ENCODE measurements around the gene TASP1.
"Not testable (repeated sequence)": the region's sequence is repeated elsewhere in the genome, so short reads cannot be mapped to it uniquely, and the experiment has no call there.

Gene TASP1

GRCh38 chr20:13644010-13644409, 5.3 kb upstream of the TASP1 start:
- no peak for DNase-seq

DNA sequence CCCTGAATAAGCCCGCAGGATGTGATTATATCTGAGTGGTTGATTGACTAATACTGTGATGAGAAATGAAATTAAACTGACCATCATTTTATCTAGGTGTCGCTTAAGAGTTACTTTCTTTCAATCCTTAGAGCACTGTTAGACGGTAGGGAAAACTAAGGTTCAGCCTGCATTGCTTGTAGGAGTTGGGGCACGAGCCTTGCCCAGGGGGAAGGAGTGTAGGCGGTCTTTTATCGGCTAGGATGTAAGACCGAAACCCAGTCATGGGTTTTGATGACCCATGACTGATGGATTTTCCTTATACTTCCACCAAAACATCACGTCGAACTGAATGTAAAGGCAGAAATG, 392 bp upstream of the TASP1 start:
- DNase-seq = no peak

- DNase-seq = no peak
These were observed 603 bp downstream of the TASP1 start for GRCh38 chr20:13638162-13638495.

DNA sequence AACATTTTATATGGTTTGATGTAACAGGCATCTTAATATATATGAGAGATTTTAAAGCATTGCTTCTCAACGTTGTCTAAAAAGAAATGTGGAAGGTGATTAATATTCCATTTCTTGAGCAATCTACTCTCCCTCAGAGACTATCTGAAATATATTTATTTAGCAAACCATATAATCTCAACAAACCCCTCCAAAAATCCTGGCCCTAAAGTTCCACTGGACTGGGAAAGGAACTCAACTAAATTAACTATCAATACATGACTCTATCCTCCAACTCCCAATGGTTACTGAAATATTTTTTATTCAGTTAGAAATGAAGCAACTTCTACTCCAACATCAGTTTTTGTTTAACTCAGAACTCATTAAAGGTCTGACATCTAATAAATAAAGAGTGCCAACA, 6.3 kb downstream of the TASP1 start:
- DNase-seq = no peak

DNA sequence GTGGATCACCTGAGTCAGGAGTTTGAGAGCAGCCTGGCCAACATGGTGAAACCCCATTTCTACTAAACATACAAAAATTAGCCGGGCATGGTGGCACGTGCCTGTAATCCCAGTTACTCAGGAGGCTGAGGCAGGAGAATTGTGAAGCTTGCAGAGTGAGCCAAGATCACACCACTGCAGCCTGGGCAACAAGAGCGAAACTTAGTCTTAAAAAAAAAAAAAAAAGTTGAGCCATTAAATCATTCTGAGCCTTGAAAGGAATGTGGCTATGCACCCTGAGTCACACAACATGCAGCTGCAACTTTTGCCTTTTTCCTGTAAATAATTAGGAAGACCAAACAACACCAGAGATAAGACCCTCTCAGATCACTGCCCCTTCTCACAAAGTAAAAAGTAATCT, 11.2 kb downstream of the TASP1 start:
- not testable (repeated sequence) for DNase-seq

DNA sequence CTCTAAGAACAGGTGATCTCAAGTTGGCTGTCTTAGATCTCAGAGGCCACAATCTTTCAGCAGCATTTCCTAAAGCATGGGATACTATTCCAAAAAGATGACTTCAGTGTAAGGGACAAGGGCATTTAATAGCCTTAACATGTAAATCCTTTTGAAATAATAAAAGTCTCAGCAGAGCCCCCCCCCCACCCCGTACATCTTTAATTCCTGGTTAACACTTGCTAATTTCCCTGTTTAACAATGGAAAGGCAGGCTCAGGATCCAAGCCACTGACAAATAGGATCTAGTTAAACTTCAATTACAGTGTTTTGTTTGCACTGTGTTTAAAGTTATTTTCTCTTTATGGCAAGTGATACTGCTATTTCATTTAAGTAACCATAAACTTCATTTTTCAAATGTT, 12.0 kb downstream of the TASP1 start:
- no peak for DNase-seq

- DNase-seq = no peak
These were observed 13.3 kb downstream of the TASP1 start for GRCh38 chr20:13625304-13625979.

DNA sequence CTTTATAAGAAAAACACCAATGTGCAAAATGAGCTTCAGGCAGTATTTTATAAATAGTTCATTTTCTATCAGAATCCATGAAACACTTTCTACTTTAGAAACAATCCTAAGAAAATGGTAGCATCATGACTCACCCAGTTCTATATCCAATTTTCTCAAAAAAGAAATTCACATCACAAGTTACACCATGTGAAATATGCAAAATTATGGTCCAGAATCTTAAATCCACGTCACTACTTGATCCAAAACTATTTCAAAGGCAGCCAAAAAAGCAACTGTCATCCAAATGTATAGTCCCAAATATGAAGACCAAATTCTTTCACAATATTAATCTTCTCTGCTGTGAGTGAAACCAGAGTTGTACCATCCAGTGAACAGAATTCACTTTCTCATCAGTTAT, 19.3 kb downstream of the TASP1 start:
- DNase-seq = not testable (repeated sequence)

DNA sequence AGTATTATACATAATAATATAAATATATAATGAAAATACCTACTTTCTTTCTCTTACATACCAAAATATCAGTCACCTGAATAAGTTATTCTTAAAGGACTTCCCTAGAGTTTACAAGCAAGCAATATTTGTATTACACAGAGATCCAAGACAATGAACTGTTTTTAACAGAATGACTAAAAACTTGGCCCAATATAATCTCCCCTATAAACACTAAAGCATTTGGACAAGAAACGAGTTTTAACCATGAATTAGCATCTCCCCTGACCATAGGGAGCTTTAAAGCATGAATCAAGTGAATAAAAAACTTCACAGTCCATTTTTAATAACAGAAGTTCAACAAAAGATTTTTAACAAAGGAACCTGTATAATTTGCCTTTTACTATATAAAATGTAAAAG, 20.3 kb downstream of the TASP1 start:
- DNase-seq = not testable (repeated sequence)

DNA sequence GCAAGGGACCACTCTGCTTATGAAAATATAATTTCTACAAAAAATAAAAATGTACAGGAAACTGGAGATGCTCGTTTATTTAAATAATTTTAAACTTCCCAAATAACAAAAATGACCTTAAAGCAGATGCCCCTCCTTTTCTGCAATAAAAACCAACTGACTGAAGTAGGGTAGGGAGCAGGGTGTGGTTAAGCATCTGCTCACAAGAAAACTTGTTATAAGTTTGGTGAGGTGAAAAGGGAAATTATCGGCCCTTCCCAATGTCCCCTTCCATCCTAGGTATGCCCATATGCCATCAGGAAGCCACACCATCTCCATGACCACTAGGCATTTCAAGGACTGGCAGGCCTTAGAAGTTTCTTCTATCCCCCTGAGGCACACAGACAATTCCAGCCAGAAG, 21.1 kb downstream of the TASP1 start:
- not testable (repeated sequence) for DNase-seq

- not testable (repeated sequence) for DNase-seq
These were observed 22.0 kb downstream of the TASP1 start for GRCh38 chr20:13616713-13617112.

DNA sequence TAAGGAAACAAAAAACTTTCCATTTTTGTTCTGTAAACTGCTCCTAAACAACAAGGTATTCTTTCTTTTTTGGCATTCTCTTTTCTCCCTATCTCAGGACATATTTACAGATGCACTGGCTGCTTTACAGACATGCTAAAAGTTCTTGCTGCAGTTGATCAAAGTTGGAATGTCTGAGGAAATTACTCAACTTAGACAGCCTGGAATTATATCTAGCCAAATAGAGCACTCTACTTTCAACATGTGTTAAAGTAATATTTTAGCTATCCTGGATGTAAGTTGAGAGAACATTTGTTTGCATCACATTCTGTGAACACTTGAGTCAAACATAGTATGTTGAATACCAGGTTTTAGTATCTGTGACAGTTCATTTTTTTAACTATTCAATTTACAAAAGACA, 24.8 kb downstream of the TASP1 start:
- DNase-seq = no peak

- DNase-seq = no peak
These were observed 27.1 kb downstream of the TASP1 start for GRCh38 chr20:13611611-13612125.

DNA sequence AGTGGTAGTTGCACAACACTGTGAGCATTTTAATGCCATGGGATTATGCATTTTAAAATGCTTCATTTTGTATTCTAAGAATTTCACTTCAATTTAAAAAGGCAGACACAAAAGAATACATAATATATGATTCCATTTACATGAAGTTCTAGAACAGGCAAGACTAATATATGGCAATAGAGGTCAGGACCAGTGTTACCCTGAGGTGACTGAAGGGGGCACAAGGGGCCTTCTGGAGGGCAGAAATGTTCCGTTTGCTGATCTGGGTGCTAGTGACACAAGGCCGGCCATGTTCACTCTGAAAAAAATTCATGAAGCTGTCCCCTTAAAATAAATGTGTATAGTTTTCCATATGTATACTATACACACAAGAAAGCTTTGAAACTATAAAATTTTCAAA, 28.5 kb downstream of the TASP1 start:
- DNase-seq = no peak

GRCh38 chr20:13608066-13608465, 30.7 kb downstream of the TASP1 start:
- DNase-seq = no peak

DNA sequence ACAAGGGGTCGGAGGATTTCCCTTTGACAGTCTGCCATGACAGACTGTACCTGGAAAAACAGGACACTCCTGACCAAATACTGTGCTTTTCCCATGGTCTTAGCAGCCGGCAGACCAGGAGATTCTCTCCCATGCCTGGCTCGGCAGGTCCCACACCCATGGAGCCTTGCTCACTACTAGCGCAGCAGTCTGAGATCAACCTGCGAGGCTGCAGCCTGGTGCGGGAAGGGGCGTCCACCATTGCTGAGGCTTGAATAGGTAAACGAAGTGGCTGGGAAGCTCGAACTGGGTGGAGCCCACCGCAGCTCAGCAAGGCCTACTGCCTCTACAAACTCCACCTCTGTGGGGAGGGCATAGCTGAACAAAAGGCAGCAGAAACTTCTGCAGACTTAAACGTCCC, 45.3 kb downstream of the TASP1 start:
- not testable (repeated sequence) for DNase-seq

DNA sequence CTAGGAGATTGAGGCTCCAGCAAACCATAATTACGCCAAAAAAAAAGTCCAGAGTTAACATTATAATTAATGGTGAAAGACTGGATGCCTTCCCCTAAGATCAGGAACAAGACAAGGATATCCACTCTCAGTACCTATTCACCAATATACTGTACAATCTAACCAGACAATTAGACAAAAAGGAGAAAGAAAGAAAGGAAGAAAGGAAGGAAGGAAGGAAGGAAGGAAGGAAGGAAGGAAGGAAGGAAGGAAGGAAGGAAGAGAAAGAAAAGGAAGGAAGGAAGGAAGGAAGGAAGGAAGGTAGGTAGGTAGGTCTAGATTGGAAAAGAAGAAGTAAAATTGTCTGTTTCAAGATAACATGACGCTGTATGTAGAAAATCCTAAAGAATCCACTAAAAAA, 50.7 kb downstream of the TASP1 start:
- DNase-seq = no peak

DNA sequence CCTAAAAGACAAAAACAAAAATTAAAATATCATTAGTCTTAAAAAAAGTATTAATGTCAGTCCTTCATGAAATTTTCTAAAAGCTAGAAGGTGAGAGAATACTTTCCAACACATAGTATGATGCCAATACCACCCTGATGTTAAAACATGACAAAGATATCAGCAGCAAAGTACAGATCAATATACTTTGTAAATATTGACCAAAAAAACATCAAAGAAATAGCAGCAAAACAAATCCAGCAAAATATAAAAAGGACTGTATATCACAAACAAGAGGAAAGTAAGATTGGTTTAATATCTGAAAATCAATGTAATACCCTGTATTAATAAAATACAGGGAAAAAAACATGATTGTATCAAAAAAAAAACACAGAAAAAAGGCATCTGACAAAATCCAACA, 51.4 kb downstream of the TASP1 start:
- no peak for DNase-seq

DNA sequence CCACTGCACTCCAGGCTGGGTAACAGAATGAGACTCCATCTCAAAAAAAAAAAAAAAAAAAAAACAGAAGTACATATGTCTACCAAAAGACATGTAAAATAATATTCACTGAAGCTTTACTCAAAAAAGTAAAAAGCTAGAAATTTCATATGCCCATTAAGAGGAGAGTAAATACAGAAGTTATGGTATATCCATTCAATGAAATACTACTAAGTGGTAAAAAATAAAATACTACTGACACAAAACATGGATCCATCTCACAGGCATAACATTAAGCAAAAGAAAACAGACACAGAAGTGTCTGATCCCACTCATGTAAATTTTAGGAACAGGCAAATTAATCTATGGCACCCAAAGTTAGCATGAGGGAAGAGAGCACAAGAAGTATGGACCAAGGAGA, 52.6 kb downstream of the TASP1 start:
- no peak for DNase-seq

DNA sequence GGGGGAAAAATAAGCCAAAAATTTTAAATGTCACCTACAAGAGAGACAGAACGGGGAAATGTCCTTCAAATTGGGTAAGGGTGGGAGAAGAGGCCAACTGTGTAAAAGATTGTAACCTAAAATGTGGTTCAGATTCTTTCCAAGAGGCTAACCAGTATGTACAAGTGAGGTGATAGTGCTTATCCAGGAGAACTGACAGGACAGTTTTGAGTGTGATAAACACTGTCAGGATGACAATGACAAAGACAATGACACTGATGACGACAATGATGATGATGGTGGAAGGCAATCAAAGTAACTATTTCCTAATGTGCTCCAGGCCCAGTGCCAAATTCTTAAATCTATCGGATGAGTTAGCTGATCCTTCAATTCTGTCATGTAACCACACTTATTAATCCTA, 57.3 kb downstream of the TASP1 start:
- DNase-seq = no peak

GRCh38 chr20:13580707-13581106, 58.0 kb downstream of the TASP1 start:
- no peak for DNase-seq

DNA sequence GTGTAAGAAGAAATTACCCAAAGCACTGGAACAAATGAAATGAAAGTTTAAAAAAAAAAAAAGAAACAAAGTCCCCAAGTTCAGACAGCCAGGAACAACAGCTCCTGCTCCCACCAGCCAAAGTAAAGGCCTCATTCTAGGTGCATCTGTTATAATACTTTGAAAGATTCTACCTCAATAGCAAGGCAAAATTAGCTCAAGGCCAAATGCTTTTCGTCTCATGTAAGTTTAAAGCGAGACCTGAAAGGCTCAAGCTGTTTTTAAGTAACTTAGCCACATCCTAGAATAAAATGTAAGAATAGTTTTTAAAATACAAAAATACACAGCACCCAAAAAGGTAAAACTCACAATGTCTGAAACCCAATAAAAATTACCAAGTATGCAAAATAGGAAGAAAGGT, 64.7 kb downstream of the TASP1 start:
- no peak for DNase-seq

DNA sequence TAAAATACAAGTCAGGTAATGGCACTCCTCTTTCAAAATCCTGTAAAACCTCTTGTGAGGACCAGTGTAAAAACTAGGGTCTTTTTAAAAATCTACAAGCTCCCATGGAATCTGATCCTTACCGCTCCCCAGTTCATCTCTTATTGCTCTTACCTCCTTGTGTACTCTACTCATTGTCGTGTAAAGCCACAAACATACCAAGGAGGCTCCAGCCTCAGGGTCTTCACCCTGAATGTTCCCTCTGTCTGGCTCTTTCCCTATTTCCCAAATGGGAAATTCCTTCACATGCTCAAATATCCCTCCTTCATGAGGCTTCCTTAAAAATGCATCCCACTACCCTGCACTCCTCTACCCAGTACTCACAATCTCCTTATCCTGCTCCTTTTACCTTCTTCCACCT, 67.1 kb downstream of the TASP1 start:
- no peak for DNase-seq

DNA sequence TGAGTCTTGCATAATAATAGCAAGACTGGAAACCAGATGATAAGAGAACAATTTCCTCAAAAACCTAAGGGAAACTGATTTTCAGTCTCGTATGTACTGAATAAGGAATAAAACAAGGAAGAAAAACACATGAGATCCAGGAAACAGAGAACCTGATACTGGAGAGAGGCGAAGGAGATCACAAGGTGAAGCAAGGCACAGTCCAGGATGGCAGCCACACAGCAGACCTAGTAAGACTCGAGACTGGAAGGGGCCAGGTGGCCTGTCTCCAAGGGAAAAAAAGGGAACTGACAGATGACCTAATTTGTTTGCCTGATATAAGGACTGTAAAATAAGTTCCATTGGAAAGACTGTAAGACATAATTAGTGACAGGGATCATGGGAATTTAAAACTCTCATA, 71.1 kb downstream of the TASP1 start:
- DNase-seq = no peak

GRCh38 chr20:13563854-13564253, 74.9 kb downstream of the TASP1 start:
- DNase-seq = no peak

GRCh38 chr20:13554706-13555105, 84.0 kb downstream of the TASP1 start:
- no peak for DNase-seq

Data from CD4-positive, alpha-beta T cell treated with Interferon alpha-2 for 1 hour (primary cell).